ENCODE measurements around the gene PLA2G6.

- TF ChIP-seq CTCF (IDR thresholded peaks at IDR 0.05), result no peak
- no peak for TF ChIP-seq POLR2A (IDR thresholded peaks at IDR 0.05)
These were observed 105.7 kb downstream of the PLA2G6 start for GRCh38 chr22:38075961-38076360.

Measured in prostate gland (tissue), 2 donors.